WTC11 (cell line): ENCODE measurements around the gene MORN5. TPM values are rescaled to one million over a fixed set of nuclear protein-coding genes. Genes with fewer than 3 reads are reported as not detected.

Experiments
- ATAC-seq: fragments of 200-7000 bp; cut with Tn5 transposase; 2 replicates; pipeline ENCODE4 v1.10.0; 2021; ENCODE audit warnings: mild to moderate bottlenecking, moderate library complexity
- CTCF ChIA-PET: fragments of 300-600 bp; sonication (Branson Sonifier 250); formaldehyde crosslinking; loops from one replicate; lab custom pipeline; 2021; ENCODE audit warnings: antibody characterized with exemption; lab: Charles Lee
- POLR2A ChIA-PET: fragments of 350-600 bp; sonication (Branson Sonifier 250); formaldehyde crosslinking; loops from one replicate; lab custom pipeline; 2021; ENCODE audit warnings: antibody characterized with exemption; lab: Charles Lee
- DNase-seq: peaks from one replicate; pipeline ENCODE4 v3.0.0; 2021; ENCODE audit warnings: low spot score
- H3K27ac Mint-ChIP-seq: 2 replicates; pipeline ENCODE4 v1.8.0; 2021; ENCODE audit warnings: mixed read lengths
- H3K27me3 Mint-ChIP-seq: 2 replicates; pipeline ENCODE4 v1.8.0; 2021; ENCODE audit warnings: low read depth, mild to moderate bottlenecking, moderate library complexity, mixed read lengths
- H3K36me3 Mint-ChIP-seq: 2 replicates; pipeline ENCODE4 v1.8.0; 2021; ENCODE audit warnings: mixed read lengths
- H3K4me1 Mint-ChIP-seq: 2 replicates; pipeline ENCODE4 v1.8.0; 2022; ENCODE audit warnings: mixed read lengths
- H3K4me3 Mint-ChIP-seq: 2 replicates; pipeline ENCODE4 v1.8.0; 2021; ENCODE audit warnings: mild to moderate bottlenecking, moderate library complexity, mixed read lengths
- H3K9me3 Mint-ChIP-seq: 2 replicates; pipeline ENCODE4 v1.8.0; 2021; ENCODE audit warnings: mixed read lengths
- ATF1 ChIP-seq: sonication (generic); formaldehyde crosslinking; IDR thresholded peaks from 2 replicates; pipeline ENCODE4 v1.8.1; 2023; ENCODE audit warnings: mild to moderate bottlenecking, moderate library complexity, missing genetic modification reagents
- CBFB ChIP-seq: sonication (generic); formaldehyde crosslinking; IDR thresholded peaks from 2 replicates; pipeline ENCODE4 v1.8.1; 2022; ENCODE audit warnings: mild to moderate bottlenecking, low read depth, missing genetic modification reagents
- CREB1 ChIP-seq: sonication (generic); formaldehyde crosslinking; IDR thresholded peaks from 2 replicates; pipeline ENCODE4 v1.8.0; 2023; ENCODE audit warnings: mild to moderate bottlenecking, missing genetic modification reagents
- ESRRA ChIP-seq: sonication (generic); formaldehyde crosslinking; IDR thresholded peaks from 2 replicates; pipeline ENCODE4 v1.8.1; 2022; ENCODE audit warnings: mild to moderate bottlenecking, missing genetic modification reagents, borderline replicate concordance
- GRHL2 ChIP-seq: fragments of 250-450 bp; sonication (Bioruptor Pico); IDR thresholded peaks from 2 replicates; pipeline ENCODE4 v1.8.0; 2022; ENCODE audit warnings: mild to moderate bottlenecking, moderate library complexity; ENCODE audit not compliant: insufficient replicate concordance, severe bottlenecking
- HMGA2 ChIP-seq: fragments of 250-450 bp; sonication (Bioruptor Pico); IDR thresholded peaks from 2 replicates; pipeline ENCODE4 v1.4.0; 2021; ENCODE audit warnings: mild to moderate bottlenecking, moderate library complexity
- JAZF1 ChIP-seq: fragments of 250-450 bp; sonication (Bioruptor Pico); IDR thresholded peaks from 2 replicates; pipeline ENCODE4 v1.9.0; 2021; ENCODE audit warnings: moderate library complexity, mild to moderate bottlenecking, inconsistent platforms
- SMAD4 ChIP-seq: sonication (generic); formaldehyde crosslinking; IDR thresholded peaks from 2 replicates; pipeline ENCODE4 v1.8.0; 2022; ENCODE audit warnings: mild to moderate bottlenecking, missing genetic modification reagents
- SP1 ChIP-seq: sonication (generic); formaldehyde crosslinking; conservative IDR thresholded peaks from 2 replicates; pipeline ENCODE4 v1.8.1; 2022; ENCODE audit warnings: missing genetic modification reagents
- ZNF138 ChIP-seq: sonication (generic); formaldehyde crosslinking; conservative IDR thresholded peaks from 2 replicates; pipeline ENCODE4 v1.8.1; 2022; ENCODE audit warnings: mild to moderate bottlenecking, moderate library complexity, missing genetic modification reagents
- ZNF263 ChIP-seq: sonication (generic); formaldehyde crosslinking; IDR thresholded peaks from 2 replicates; pipeline ENCODE4 v1.8.1; 2022; ENCODE audit warnings: low read depth, mild to moderate bottlenecking, moderate library complexity, missing genetic modification reagents
- total RNA-seq: library from RNA; stranded (reverse); gene quantifications from 3 replicates; pipeline ENCODE4 v1.2.3, GENCODE V29; 2021
- TF ChIP-seq, protein P1 (sequence below): fragments of 250-450 bp; sonication (Bioruptor Pico); IDR thresholded peaks from 2 replicates; pipeline ENCODE4 v1.9.0; 2021; ENCODE audit warnings: mild to moderate bottlenecking, borderline replicate concordance
- TF ChIP-seq, protein P2 (sequence below): sonication (generic); formaldehyde crosslinking; IDR thresholded peaks from 2 replicates; pipeline ENCODE4 v1.8.0; 2023; ENCODE audit warnings: mild to moderate bottlenecking, missing genetic modification reagents
- TF ChIP-seq, protein P3 (sequence below): sonication (generic); formaldehyde crosslinking; IDR thresholded peaks from 2 replicates; pipeline ENCODE4 v1.8.1; 2023; ENCODE audit warnings: mild to moderate bottlenecking, missing genetic modification reagents, moderate library complexity
- TF ChIP-seq, protein P4 (sequence below): sonication (generic); formaldehyde crosslinking; IDR thresholded peaks from 2 replicates; pipeline ENCODE4 v1.8.1; 2022; ENCODE audit warnings: mild to moderate bottlenecking, moderate library complexity, missing genetic modification reagents
- TF ChIP-seq, protein P5 (sequence below): sonication (generic); formaldehyde crosslinking; IDR thresholded peaks from 2 replicates; pipeline ENCODE4 v1.8.0; 2022; ENCODE audit warnings: mild to moderate bottlenecking, missing genetic modification reagents

The MORN5 gene
- total RNA-seq, 1 experiment from 2014 or later: not detected

DNA sequence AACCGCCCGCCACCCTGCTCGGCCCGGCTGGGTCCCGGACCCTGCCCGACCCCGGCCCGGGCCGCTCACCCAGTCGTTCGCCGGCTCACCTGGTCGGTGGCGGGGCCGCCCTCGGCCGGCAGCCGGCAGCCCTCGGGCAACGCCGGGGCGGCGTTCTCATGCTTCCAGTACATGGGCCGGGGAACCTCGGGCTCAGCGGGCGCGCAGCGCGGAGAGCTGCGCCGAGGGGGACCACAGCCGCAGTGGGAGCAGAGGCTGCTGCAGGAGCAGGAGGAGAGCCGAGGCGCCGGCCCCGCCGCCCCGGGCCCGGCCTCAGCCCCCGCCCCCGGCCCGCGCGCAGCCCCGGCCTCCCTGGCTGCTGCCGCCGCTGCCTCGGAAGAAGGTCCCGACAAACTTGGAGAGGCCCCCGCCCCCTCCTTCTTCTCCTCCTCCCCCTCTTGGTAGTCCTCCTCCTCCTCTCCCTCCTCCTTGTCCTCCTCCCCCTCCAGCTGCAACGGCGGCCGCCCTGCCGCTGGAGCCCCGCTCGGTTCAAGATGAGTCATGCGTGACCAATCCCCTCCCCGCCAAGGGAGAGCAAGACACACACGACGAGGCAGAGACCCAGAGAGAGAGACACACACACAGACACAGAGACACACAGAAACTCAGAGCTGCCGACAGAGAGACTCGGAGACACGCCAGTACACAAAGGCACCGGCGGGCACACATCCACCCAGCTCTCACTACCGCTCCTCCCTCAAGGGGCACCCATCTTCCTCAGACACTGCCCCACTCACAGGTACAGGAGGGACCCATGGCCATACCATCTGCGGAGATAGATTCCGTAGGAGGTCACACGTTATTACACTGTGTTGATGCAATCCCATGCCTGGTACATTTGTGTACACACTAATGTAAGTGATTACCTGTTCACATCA lies 69.1 kb downstream of the MORN5 start, which contains the start of gene LHX6:
LHX6 (minus strand) TSS at position 390 of the 917 bp plus-strand sequence; CDS start at position 173, 217 bp downstream.
- ChIA-PET CTCF (interaction anchor here (0.7 to 1.5 kb wide), 4 partner anchors 104 to 130 kb away, joined by 3 to 8 read pairs (median 3); no protein-coding TSS in a partner anchor), POLR2A (interaction anchor here (0.6 kb wide), 1 partner anchor 79 kb away, joined by 6 read pairs; no protein-coding TSS in a partner anchor)
- DNase-seq (peak; percentile 56), ATAC-seq (peak; percentile 27)
- peaks cover 55% of the 10 kb centered on the region for H3K27me3 Mint-ChIP-seq
- TF ChIP-seq ZNF263 (CRISPR knock-in tag): peak; percentile 97
- 0 out of 2 replicates have a peak, but pooled peaks have one; percentile 19 for TF ChIP-seq SP1 (CRISPR knock-in tag)
- TF ChIP-seq HMGA2 (CRISPR knock-in tag): no peak
- no peak for TF ChIP-seq GRHL2 (CRISPR knock-in tag)
- no peak for TF ChIP-seq SMAD4 (CRISPR knock-in tag)
- H3K4me3 Mint-ChIP-seq: peak within 1 kb of the TSS; percentile 60
- peaks cover 5% of the 10 kb centered on the region; the same call in 1 of the 2 replicates for H3K36me3 Mint-ChIP-seq
- H3K27ac Mint-ChIP-seq: no peak within 1 kb of the TSS
- no peaks in the 10 kb centered on the region for H3K9me3 Mint-ChIP-seq
- H3K4me1 Mint-ChIP-seq: peaks cover 32% of the 10 kb centered on the region

DNA sequence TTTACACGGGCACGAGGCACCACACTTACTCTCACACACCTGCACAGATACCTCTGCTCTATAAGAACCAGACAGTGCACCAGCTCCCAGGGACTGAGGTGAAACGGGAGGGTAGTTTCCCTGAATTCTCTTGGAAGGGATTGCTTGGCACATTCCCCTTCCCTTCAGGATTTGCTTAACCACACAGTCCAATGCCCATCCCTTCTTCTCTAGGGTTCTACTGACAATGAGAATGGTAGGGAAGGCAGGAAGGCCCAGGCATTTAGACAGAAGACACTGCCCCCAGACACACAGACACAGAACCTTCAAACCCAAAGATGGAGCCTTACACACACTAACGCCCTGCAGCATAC lies 69.8 kb downstream of the MORN5 start:
- Mint-ChIP-seq H3K4me1 (peaks cover 32% of the 10 kb centered on the region), H3K4me3 (no peak overlapping the region), H3K27me3 (peaks cover 52% of the 10 kb centered on the region), H3K9me3 (no peaks in the 10 kb centered on the region), H3K27ac (no peak overlapping the region), H3K36me3 (peaks cover 5% of the 10 kb centered on the region; the same call in 1 of the 2 replicates)
- POLR2A ChIA-PET: no interaction called here
- DNase-seq (no peak), ATAC-seq (no peak)
- CTCF ChIA-PET: interaction anchor here (0.8 to 1.5 kb wide), 3 partner anchors 105 to 130 kb away, joined by 3 to 8 read pairs (median 3); no protein-coding TSS in a partner anchor
- TF ChIP-seq, protein P1, sequence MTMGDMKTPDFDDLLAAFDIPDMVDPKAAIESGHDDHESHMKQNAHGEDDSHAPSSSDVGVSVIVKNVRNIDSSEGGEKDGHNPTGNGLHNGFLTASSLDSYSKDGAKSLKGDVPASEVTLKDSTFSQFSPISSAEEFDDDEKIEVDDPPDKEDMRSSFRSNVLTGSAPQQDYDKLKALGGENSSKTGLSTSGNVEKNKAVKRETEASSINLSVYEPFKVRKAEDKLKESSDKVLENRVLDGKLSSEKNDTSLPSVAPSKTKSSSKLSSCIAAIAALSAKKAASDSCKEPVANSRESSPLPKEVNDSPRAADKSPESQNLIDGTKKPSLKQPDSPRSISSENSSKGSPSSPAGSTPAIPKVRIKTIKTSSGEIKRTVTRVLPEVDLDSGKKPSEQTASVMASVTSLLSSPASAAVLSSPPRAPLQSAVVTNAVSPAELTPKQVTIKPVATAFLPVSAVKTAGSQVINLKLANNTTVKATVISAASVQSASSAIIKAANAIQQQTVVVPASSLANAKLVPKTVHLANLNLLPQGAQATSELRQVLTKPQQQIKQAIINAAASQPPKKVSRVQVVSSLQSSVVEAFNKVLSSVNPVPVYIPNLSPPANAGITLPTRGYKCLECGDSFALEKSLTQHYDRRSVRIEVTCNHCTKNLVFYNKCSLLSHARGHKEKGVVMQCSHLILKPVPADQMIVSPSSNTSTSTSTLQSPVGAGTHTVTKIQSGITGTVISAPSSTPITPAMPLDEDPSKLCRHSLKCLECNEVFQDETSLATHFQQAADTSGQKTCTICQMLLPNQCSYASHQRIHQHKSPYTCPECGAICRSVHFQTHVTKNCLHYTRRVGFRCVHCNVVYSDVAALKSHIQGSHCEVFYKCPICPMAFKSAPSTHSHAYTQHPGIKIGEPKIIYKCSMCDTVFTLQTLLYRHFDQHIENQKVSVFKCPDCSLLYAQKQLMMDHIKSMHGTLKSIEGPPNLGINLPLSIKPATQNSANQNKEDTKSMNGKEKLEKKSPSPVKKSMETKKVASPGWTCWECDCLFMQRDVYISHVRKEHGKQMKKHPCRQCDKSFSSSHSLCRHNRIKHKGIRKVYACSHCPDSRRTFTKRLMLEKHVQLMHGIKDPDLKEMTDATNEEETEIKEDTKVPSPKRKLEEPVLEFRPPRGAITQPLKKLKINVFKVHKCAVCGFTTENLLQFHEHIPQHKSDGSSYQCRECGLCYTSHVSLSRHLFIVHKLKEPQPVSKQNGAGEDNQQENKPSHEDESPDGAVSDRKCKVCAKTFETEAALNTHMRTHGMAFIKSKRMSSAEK (CRISPR knock-in tag): no peak
- TF ChIP-seq CREB1: no peak
- TF ChIP-seq JAZF1 (CRISPR knock-in tag): no peak
- TF ChIP-seq ZNF138 (CRISPR knock-in tag): no peak
- TF ChIP-seq, protein P2, sequence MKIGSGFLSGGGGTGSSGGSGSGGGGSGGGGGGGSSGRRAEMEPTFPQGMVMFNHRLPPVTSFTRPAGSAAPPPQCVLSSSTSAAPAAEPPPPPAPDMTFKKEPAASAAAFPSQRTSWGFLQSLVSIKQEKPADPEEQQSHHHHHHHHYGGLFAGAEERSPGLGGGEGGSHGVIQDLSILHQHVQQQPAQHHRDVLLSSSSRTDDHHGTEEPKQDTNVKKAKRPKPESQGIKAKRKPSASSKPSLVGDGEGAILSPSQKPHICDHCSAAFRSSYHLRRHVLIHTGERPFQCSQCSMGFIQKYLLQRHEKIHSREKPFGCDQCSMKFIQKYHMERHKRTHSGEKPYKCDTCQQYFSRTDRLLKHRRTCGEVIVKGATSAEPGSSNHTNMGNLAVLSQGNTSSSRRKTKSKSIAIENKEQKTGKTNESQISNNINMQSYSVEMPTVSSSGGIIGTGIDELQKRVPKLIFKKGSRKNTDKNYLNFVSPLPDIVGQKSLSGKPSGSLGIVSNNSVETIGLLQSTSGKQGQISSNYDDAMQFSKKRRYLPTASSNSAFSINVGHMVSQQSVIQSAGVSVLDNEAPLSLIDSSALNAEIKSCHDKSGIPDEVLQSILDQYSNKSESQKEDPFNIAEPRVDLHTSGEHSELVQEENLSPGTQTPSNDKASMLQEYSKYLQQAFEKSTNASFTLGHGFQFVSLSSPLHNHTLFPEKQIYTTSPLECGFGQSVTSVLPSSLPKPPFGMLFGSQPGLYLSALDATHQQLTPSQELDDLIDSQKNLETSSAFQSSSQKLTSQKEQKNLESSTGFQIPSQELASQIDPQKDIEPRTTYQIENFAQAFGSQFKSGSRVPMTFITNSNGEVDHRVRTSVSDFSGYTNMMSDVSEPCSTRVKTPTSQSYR (CRISPR knock-in tag): no peak
- TF ChIP-seq ATF1 (CRISPR knock-in tag): no peak
- no peak for TF ChIP-seq ESRRA
- TF ChIP-seq HMGA2 (CRISPR knock-in tag): no peak
- TF ChIP-seq, protein P3, sequence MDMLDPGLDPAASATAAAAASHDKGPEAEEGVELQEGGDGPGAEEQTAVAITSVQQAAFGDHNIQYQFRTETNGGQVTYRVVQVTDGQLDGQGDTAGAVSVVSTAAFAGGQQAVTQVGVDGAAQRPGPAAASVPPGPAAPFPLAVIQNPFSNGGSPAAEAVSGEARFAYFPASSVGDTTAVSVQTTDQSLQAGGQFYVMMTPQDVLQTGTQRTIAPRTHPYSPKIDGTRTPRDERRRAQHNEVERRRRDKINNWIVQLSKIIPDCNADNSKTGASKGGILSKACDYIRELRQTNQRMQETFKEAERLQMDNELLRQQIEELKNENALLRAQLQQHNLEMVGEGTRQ: no peak
- no peak for TF ChIP-seq CBFB
- TF ChIP-seq, protein P4, sequence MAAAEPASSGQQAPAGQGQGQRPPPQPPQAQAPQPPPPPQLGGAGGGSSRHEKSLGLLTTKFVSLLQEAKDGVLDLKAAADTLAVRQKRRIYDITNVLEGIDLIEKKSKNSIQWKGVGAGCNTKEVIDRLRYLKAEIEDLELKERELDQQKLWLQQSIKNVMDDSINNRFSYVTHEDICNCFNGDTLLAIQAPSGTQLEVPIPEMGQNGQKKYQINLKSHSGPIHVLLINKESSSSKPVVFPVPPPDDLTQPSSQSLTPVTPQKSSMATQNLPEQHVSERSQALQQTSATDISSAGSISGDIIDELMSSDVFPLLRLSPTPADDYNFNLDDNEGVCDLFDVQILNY: no peak
- TF ChIP-seq, protein P5, sequence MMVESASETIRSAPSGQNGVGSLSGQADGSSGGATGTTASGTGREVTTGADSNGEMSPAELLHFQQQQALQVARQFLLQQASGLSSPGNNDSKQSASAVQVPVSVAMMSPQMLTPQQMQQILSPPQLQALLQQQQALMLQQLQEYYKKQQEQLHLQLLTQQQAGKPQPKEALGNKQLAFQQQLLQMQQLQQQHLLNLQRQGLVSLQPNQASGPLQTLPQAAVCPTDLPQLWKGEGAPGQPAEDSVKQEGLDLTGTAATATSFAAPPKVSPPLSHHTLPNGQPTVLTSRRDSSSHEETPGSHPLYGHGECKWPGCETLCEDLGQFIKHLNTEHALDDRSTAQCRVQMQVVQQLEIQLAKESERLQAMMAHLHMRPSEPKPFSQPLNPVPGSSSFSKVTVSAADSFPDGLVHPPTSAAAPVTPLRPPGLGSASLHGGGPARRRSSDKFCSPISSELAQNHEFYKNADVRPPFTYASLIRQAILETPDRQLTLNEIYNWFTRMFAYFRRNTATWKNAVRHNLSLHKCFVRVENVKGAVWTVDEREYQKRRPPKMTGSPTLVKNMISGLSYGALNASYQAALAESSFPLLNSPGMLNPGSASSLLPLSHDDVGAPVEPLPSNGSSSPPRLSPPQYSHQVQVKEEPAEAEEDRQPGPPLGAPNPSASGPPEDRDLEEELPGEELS (CRISPR knock-in tag): no peak
- TF ChIP-seq, all 79 proteins: peak for 0
